ENCODE measurements around the gene GRID1. TPM values are rescaled to one million over a fixed set of nuclear protein-coding genes. Genes with fewer than 3 reads are reported as not detected.

Gene GRID1
- polyA plus RNA-seq, 1 donor from 2014 or later, result not detected

GRCh38 chr10:85612833-85613232 lies 753.8 kb downstream of the GRID1 start:
- H3K27me3 Mint-ChIP-seq, result peaks cover 5% of the 10 kb centered on the region
- no peaks in the 10 kb centered on the region for H3K9me3 Mint-ChIP-seq
- H3K27ac Mint-ChIP-seq, result peak overlapping the region in 1 of 3 donors; percentile 60
- H3K4me1 Mint-ChIP-seq, result peaks cover 5 to 17% (median 12%) of the 10 kb centered on the region in 3 donors
- peak overlapping the region in 1 of 4 donors; percentile 92 for H3K4me3 Mint-ChIP-seq
- no peaks in the 10 kb centered on the region for H3K36me3 Mint-ChIP-seq

DNA sequence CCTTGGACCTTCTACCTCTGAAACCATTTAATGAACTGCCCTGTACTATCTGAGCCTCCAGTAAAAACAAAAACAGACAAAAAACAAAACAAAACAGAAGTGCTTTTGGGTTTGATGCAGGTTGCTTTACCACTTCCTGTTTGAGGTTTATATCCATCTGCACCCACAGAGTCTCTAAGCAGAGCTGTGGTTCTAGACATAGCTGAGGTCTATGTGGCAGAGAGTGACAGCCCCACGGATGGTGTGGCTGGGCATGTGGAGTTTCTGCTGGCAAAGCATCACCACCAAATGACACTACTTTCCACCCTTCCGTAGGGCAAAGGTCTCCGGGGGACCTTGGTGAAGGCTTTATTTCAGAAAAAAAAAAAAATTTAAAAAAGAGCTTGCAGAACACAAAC lies 754.2 kb downstream of the GRID1 start:
- Mint-ChIP-seq H3K4me1 (peaks cover 5 to 17% (median 12%) of the 10 kb centered on the region in 3 donors), H3K4me3 (peak overlapping the region in 2 of 4 donors; percentile 2 to 92), H3K27ac (peak overlapping the region in 1 of 3 donors; percentile 60), H3K27me3 (peaks cover 5% of the 10 kb centered on the region), H3K36me3 (no peaks in the 10 kb centered on the region), H3K9me3 (no peaks in the 10 kb centered on the region)

GRCh38 chr10:85611746-85612377 lies 754.7 kb downstream of the GRID1 start:
- Mint-ChIP-seq H3K27ac (peak overlapping the region in 1 of 3 donors; percentile 60), H3K36me3 (no peaks in the 10 kb centered on the region), H3K4me3 (peak overlapping the region in 2 of 4 donors; percentile 23 to 92), H3K9me3 (no peaks in the 10 kb centered on the region), H3K4me1 (peaks cover 5 to 17% (median 12%) of the 10 kb centered on the region in 3 donors), H3K27me3 (peaks cover 5% of the 10 kb centered on the region)

DNA sequence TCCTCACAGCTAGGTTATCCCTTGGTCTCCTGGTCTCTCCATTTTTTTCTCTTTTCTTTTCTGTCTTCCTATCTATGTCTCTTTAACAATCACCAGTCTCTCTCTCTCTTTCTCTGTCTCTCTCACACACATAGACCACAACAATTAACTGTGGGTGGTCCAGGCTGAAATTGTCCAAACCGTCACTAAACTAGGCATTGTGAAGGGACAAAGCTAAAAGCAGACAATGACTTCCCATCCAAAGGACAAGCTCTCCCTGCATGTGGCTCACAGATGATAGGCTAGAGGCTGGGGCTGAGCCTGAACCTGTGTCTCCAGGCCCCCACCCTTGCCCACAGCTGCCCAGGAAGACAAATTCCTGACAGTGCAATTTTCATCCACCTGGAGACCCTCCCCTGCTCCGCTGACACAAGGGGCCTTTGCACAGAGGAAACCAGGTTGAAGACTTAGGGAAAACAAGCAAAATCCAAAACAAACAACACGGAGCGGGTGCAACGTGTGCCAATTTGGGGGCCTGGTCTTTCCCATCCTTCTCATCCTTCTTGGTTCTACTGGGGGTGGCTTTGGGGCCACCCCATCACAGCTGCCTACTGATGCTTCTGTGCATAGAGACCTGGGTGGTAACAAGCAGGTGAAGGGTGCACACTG lies 755.4 kb downstream of the GRID1 start:
- Mint-ChIP-seq H3K9me3 (no peaks in the 10 kb centered on the region), H3K36me3 (no peaks in the 10 kb centered on the region), H3K4me3 (no peak overlapping the region), H3K27ac (no peak overlapping the region), H3K4me1 (peaks cover 5 to 17% (median 12%) of the 10 kb centered on the region in 3 donors), H3K27me3 (peaks cover 5% of the 10 kb centered on the region)

DNA sequence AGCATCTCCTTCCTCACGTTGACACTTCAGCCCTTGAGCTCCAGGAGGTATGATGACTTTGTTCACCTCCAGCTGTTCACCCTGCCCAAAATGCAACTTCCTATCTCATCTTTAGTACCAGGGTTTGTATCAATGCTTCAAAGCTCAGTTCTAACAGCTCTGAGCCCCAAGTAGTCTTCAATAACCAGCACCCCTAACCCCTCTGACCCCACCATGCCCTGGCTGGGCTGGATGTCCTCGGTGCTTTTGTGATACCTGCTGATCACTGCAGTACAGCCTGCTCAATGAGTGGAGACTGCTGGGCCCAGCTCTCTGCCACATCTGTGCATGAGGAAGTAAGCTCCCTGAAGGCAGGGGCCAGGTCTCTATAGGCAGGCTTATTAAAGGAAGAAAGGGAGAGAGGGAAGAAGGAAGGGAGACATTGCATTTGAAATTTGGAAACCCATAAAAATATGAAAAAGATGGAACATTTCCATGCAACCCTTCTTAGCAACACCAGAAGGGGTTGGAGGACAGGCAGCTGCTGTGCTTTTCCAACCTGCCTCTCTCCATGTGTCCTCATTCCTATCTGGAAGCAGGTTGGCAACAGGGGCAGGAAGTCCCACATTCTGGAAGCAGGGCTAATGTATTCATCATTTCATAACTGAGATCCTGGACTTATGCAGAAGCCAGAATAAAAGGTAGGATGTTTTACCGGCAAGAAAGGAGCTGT lies 756.1 kb downstream of the GRID1 start:
- H3K36me3 Mint-ChIP-seq, result no peaks in the 10 kb centered on the region
- H3K4me1 Mint-ChIP-seq, result peaks cover 5 to 17% (median 12%) of the 10 kb centered on the region in 3 donors
- H3K9me3 Mint-ChIP-seq, result no peaks in the 10 kb centered on the region
- no peak overlapping the region for H3K4me3 Mint-ChIP-seq
- peaks cover 5% of the 10 kb centered on the region for H3K27me3 Mint-ChIP-seq
- peak overlapping the region in 1 of 3 donors; percentile 8 for H3K27ac Mint-ChIP-seq

DNA sequence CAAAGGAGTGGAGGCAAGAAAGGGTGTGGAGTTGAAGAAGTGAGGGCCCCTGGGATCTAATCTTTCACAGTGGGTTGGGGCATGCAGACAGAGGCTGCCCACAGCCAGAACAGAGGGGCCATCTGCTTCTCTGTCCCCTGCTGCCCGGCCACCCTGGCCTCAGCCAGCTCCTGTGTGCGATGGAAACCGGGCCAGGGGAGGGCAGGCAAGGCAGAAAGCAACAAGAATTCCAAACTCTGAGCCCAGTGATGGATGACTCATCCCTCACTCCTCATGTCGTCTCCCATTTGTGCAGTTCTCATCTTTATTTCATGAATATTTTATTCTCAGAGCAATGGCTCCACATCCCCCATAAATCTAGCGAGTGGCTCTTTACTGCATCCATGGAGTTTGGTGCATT lies 757.1 kb downstream of the GRID1 start:
- H3K27me3 Mint-ChIP-seq, result peaks cover 5% of the 10 kb centered on the region
- H3K4me1 Mint-ChIP-seq, result peaks cover 5 to 17% (median 12%) of the 10 kb centered on the region in 3 donors
- H3K27ac Mint-ChIP-seq, result no peak overlapping the region
- no peaks in the 10 kb centered on the region for H3K36me3 Mint-ChIP-seq
- H3K9me3 Mint-ChIP-seq, result no peaks in the 10 kb centered on the region
- no peak overlapping the region for H3K4me3 Mint-ChIP-seq

DNA sequence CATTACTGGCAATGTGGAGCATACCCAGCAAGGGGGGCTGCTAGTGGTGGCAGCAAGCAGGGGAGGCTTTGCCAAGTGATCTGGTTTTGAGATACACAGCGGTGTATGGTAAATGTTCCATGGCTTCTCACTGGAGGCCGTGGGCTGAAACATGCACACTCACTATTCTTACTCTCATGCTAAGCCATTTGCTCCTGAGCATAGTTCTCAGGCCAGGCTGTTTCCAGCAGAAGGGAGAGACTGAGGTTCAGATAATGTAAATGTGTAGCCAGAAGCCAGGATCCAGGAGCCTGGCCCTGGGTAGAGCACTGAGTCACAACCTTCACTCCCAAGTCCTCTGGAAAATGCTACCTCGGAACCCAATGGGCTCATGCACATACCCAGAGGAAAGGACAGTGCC lies 757.9 kb downstream of the GRID1 start:
- Mint-ChIP-seq H3K27me3 (peaks cover 5% of the 10 kb centered on the region), H3K4me1 (peaks cover 5 to 17% (median 12%) of the 10 kb centered on the region in 3 donors), H3K9me3 (no peaks in the 10 kb centered on the region), H3K36me3 (no peaks in the 10 kb centered on the region), H3K4me3 (no peak overlapping the region), H3K27ac (no peak overlapping the region)

DNA sequence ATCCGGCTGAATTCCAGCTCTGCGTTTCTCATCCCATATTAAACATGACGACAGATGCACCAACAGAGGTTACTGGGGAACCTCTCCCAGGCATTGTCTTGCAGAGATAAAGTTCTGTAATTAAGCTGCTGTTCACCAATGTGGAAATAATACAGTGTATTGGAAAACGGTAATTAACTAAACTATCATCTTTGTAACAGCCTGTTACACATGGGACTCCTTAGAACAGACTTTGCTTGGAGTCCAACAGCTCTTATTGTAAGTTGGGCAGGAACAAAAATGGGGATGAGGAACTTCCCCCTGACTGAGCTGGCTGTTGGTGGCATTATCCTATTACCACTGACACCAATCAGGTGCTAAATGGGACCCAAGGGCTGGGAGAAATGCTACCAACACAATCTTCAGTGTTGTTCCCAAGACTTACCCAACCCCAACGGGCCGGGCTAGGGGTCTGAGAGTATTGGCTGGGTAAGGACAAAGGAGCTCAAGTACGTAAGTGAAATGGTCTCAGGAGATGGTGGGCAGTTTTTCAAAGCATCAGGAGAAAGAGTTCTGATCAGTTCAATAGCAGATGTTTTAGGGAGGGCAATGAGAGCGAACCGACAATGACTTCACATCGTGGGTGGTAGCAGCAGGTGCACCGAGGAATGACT lies 759.4 kb downstream of the GRID1 start:
- H3K36me3 Mint-ChIP-seq, result no peaks in the 10 kb centered on the region
- H3K4me1 Mint-ChIP-seq, result peaks cover 1 to 7% (median 2%) of the 10 kb centered on the region in 3 donors
- H3K27me3 Mint-ChIP-seq, result peaks cover 5% of the 10 kb centered on the region
- H3K4me3 Mint-ChIP-seq, result no peak overlapping the region
- no peak overlapping the region for H3K27ac Mint-ChIP-seq
- H3K9me3 Mint-ChIP-seq, result no peaks in the 10 kb centered on the region

- H3K27me3 Mint-ChIP-seq, result peaks cover 7% of the 10 kb centered on the region
- H3K27ac Mint-ChIP-seq, result no peak overlapping the region
- H3K9me3 Mint-ChIP-seq, result no peaks in the 10 kb centered on the region
- peaks cover 0 to 1% (median 0%) of the 10 kb centered on the region in 3 donors for H3K4me1 Mint-ChIP-seq
- no peak overlapping the region for H3K4me3 Mint-ChIP-seq
- no peaks in the 10 kb centered on the region for H3K36me3 Mint-ChIP-seq
Measured at GRCh38 chr10:85606401-85606800, 760.2 kb downstream of the GRID1 start.

GRCh38 chr10:85604884-85605283 lies 761.7 kb downstream of the GRID1 start:
- no peak overlapping the region for H3K4me3 Mint-ChIP-seq
- no peak overlapping the region for H3K27ac Mint-ChIP-seq
- peaks cover 3% of the 10 kb centered on the region for H3K27me3 Mint-ChIP-seq
- no peaks in the 10 kb centered on the region for H3K36me3 Mint-ChIP-seq
- H3K9me3 Mint-ChIP-seq, result peaks cover 0 to 3% (median 0%) of the 10 kb centered on the region in 3 donors
- H3K4me1 Mint-ChIP-seq, result peaks cover 0 to 1% (median 0%) of the 10 kb centered on the region in 3 donors

DNA sequence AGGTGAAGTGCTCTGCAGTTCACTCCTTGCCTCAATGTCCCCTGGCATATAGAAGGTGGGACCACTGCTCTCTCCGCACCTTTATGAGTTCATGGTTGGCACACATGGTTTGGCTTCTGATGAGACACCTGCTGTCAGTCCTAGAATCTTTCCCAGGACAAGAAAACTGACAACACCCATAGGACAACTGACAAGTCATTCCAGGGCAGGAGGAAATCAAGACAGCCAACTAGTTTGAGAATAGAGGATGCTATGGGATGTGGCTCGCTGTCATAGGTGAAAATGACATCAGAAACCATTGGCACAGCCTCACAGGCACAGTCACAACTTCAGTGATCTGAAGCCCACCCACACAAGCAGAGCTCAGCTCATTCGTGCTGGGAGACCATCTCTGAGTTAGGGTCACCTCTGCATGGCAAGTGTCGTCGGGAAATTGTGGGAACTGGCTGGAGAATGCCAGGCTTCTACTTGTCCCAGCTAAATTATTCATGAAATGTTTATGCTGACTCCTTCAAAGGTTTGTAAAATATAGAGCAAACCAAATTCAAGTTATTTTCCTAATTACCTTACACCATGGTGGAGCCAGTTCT lies 762.4 kb downstream of the GRID1 start:
- H3K9me3 Mint-ChIP-seq, result peaks cover 0 to 3% (median 0%) of the 10 kb centered on the region in 3 donors
- H3K27ac Mint-ChIP-seq, result no peak overlapping the region
- peaks cover 0 to 1% (median 0%) of the 10 kb centered on the region in 3 donors for H3K4me1 Mint-ChIP-seq
- no peak overlapping the region for H3K4me3 Mint-ChIP-seq
- peaks cover 2% of the 10 kb centered on the region for H3K27me3 Mint-ChIP-seq
- no peaks in the 10 kb centered on the region for H3K36me3 Mint-ChIP-seq

GRCh38 chr10:85603151-85603940 lies 763.2 kb downstream of the GRID1 start:
- Mint-ChIP-seq H3K4me3 (no peak overlapping the region), H3K36me3 (no peaks in the 10 kb centered on the region), H3K9me3 (peaks cover 0 to 3% (median 0%) of the 10 kb centered on the region in 3 donors), H3K4me1 (peaks cover 0 to 1% (median 0%) of the 10 kb centered on the region in 3 donors), H3K27ac (no peak overlapping the region), H3K27me3 (peaks cover 2% of the 10 kb centered on the region)

DNA sequence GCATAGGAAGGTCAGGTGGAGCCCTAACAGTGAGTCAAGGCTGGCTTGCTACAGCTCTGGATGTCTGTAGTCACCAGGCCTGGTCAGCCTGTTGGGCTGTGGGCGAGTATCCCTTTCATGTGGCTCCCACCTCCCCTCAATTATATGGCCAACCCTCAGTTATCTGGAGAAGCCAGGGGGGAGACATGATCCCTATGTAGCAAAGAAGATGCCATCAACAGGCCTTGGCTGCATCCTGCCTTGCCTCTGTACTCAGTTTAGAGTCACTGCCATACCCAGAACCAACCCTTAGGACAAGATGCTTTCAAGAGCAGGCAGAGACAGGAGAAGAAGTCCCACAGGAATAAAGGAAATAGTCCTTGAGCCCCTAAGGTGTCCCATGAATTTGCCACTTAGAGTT lies 763.9 kb downstream of the GRID1 start:
- Mint-ChIP-seq H3K36me3 (no peaks in the 10 kb centered on the region), H3K27me3 (peaks cover 2% of the 10 kb centered on the region), H3K4me1 (peaks cover 0 to 1% (median 0%) of the 10 kb centered on the region in 3 donors), H3K9me3 (peaks cover 0 to 3% (median 0%) of the 10 kb centered on the region in 3 donors), H3K27ac (no peak overlapping the region), H3K4me3 (no peak overlapping the region)

- peaks cover 0 to 1% (median 0%) of the 10 kb centered on the region in 3 donors for H3K4me1 Mint-ChIP-seq
- H3K4me3 Mint-ChIP-seq, result no peak overlapping the region
- no peaks in the 10 kb centered on the region for H3K36me3 Mint-ChIP-seq
- H3K27me3 Mint-ChIP-seq, result peaks cover 2% of the 10 kb centered on the region
- peaks cover 0 to 3% (median 0%) of the 10 kb centered on the region in 3 donors for H3K9me3 Mint-ChIP-seq
- H3K27ac Mint-ChIP-seq, result no peak overlapping the region
Measured at GRCh38 chr10:85602306-85602705, 764.3 kb downstream of the GRID1 start.
